ENCODE measurements around the gene MRPS33. TPM values are rescaled to one million over a fixed set of nuclear protein-coding genes. Genes with fewer than 3 reads are reported as not detected.

Gene MRPS33
- total and polyA plus RNA-seq, 10 of the 15 experiments (the other 5 are each of a cell fraction or from before 2014, with no cell fraction given): 48.4 to 372 (median 124) TPM

DNA sequence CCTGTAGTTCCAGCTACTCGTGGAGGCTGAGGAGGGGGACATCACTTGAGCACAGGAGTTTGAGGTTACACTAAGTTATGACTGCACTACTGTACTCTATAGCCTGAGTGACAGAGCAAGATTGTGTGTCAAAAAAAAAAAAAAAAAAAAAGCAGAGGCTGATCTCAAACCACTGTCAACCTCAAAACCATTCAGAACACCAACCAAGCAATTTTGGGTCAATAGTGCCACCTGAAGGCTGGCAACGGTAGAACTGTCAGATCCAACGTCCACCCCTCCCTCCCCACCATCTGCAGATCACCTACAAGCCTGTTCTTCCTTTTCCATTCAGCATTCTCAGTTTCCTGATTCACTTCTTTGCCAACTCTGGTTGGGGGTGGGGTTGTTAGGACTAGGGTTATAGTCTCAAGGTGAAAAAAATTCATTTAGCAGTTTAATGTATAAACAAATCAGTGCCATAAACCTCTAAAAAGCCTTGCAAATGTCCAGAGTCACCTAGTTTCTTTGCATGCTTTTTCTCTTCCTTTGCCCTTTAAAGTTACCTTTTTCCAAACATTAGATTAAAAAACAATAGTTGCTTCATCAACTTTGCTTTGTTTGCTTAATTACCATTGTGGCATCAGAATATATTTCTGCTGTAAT is 2.6 kb downstream of the MRPS33 start (continued):
- TF ChIP-seq, protein P1, sequence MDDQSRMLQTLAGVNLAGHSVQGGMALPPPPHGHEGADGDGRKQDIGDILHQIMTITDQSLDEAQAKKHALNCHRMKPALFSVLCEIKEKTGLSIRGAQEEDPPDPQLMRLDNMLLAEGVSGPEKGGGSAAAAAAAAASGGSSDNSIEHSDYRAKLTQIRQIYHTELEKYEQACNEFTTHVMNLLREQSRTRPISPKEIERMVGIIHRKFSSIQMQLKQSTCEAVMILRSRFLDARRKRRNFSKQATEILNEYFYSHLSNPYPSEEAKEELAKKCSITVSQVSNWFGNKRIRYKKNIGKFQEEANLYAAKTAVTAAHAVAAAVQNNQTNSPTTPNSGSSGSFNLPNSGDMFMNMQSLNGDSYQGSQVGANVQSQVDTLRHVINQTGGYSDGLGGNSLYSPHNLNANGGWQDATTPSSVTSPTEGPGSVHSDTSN (IDR thresholded peaks at IDR 0.05; ENCODE audit: insufficient replicate concordance, low read depth, low read length): peak; percentile 44
- TF ChIP-seq NBN (IDR thresholded peaks at IDR 0.05) (peak; percentile 48; the same call in 1 of the 2 replicates), RUNX3 (IDR thresholded peaks at IDR 0.05; ENCODE audit: low read length) (peak; percentile 76)

DNA sequence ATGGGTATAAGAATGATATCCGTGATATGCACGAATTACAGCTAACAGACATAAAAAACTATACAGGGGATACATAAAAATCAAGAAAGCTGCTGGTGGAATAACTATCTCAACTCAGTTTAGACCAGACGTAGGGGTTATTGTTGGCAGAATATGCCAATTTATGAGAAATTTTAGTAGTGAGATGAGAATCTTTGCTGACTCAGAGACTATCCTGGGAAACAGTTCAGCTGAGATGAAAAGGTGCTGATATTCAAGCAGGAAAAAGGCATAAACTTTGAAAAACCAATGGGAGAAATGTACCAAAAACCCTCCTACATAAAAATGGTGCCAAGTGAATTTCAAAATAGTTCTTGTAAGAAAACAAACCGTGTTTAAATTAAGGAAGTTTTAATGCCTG is 3.3 kb downstream of the MRPS33 start:
- H3K4me3 ChIP-seq: no peak overlapping the region
- CTCF ChIA-PET: interaction anchor here (0.5 to 7.5 kb wide), 21 partner anchors 13 to 608 kb away, joined by 3 to 166 read pairs (median 4); partner anchors contain the start of gene ADCK2
- peaks cover 21% of the 10 kb centered on the region for H3K79me2 ChIP-seq (ENCODE audit: control insufficient read depth, insufficient read depth, low read length)
- H2AFZ ChIP-seq (ENCODE audit: control insufficient read depth, low read depth, low read length): no peak overlapping the region
- no peak for ATAC-seq
- intact Hi-C loops (cut with micrococcal nuclease; ENCODE audit: unreplicated experiment): loop anchor here (5.0 kb wide), 4 partner anchors 211 to 534 kb away; partner anchors contain the start of gene MKRN1
- RAD21 ChIA-PET (ENCODE audit: unreplicated experiment): interaction anchor here (1.3 to 5.7 kb wide), 4 partner anchors 111 to 336 kb away, joined by 4 to 88 read pairs (median 15); no protein-coding TSS in a partner anchor
- no peaks in the 10 kb centered on the region for H3K27me3 ChIP-seq (replicated peaks in 1 of 2; ENCODE audit: control insufficient read depth in 2 of 2, insufficient read depth in 2 of 2, low read length in 1 of 2)
- 73% methylated on average over 4 of the region's 4 CpGs for WGBS (ENCODE audit: insufficient coverage, insufficient replicate concordance, low lambda C conversion rate, missing lambda C conversion rate)
- SMC1A ChIA-PET (ENCODE audit: uncharacterized antibody, unreplicated experiment): interaction anchor here (0.7 to 10.8 kb wide), 11 partner anchors 10 to 548 kb away, joined by 3 to 134 read pairs (median 3); no protein-coding TSS in a partner anchor
- H3K4me2 ChIP-seq (ENCODE audit: control insufficient read depth, insufficient read depth): no peak overlapping the region
- in situ Hi-C loops (cut with MboI): loop anchor here (5.0 to 10.0 kb wide), 4 partner anchors 199 to 723 kb away; partner anchors contain the start of genes ADCK2 and SSBP1
- peaks cover 0 to 4% of the 10 kb centered on the region in 2 experiments; a peak in 3 of 4 replicates for H3K36me3 ChIP-seq (ENCODE audit: control insufficient read depth in 2 of 2, insufficient read depth in 2 of 2, low read length in 1 of 2)
- no peak overlapping the region for H3K9ac ChIP-seq (ENCODE audit: control insufficient read depth, insufficient read depth, low read length)
- H3K9me3 ChIP-seq (replicated peaks; ENCODE audit: control insufficient read depth, insufficient read depth, low read length): peaks cover 2% of the 10 kb centered on the region; the same call in 1 of the 3 replicates
- POLR2A ChIA-PET: interaction anchor here (1.0 to 1.3 kb wide), 2 partner anchors 88 to 337 kb away, joined by 3 read pairs; no protein-coding TSS in a partner anchor
- FAIRE-seq: no peak
- H3K4me1 ChIP-seq (ENCODE audit: control insufficient read depth, insufficient read depth, low read length): peaks cover 10% of the 10 kb centered on the region
- H4K20me1 ChIP-seq (ENCODE audit: control insufficient read depth, insufficient read depth): no peaks in the 10 kb centered on the region
- no TSS peak for BruUV-seq (replicated peaks)
- no peak overlapping the region for H3K27ac ChIP-seq (ENCODE audit: control insufficient read depth, insufficient read depth)
- DNase-seq (ENCODE audit: low read depth, low spot score): no peak
- TF ChIP-seq, protein P2, sequence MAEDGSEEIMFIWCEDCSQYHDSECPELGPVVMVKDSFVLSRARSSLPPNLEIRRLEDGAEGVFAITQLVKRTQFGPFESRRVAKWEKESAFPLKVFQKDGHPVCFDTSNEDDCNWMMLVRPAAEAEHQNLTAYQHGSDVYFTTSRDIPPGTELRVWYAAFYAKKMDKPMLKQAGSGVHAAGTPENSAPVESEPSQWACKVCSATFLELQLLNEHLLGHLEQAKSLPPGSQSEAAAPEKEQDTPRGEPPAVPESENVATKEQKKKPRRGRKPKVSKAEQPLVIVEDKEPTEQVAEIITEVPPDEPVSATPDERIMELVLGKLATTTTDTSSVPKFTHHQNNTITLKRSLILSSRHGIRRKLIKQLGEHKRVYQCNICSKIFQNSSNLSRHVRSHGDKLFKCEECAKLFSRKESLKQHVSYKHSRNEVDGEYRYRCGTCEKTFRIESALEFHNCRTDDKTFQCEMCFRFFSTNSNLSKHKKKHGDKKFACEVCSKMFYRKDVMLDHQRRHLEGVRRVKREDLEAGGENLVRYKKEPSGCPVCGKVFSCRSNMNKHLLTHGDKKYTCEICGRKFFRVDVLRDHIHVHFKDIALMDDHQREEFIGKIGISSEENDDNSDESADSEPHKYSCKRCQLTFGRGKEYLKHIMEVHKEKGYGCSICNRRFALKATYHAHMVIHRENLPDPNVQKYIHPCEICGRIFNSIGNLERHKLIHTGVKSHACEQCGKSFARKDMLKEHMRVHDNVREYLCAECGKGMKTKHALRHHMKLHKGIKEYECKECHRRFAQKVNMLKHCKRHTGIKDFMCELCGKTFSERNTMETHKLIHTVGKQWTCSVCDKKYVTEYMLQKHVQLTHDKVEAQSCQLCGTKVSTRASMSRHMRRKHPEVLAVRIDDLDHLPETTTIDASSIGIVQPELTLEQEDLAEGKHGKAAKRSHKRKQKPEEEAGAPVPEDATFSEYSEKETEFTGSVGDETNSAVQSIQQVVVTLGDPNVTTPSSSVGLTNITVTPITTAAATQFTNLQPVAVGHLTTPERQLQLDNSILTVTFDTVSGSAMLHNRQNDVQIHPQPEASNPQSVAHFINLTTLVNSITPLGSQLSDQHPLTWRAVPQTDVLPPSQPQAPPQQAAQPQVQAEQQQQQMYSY (CRISPR knock-in tag; IDR thresholded peaks at IDR 0.05): no peak
- no peak for TF ChIP-seq RFX5 (IDR thresholded peaks at IDR 0.05; ENCODE audit: low read depth, low read length)
- no peak for TF ChIP-seq WRNIP1 (IDR thresholded peaks at IDR 0.05; ENCODE audit: borderline replicate concordance, low read depth, low read length)
- TF ChIP-seq, protein P3, sequence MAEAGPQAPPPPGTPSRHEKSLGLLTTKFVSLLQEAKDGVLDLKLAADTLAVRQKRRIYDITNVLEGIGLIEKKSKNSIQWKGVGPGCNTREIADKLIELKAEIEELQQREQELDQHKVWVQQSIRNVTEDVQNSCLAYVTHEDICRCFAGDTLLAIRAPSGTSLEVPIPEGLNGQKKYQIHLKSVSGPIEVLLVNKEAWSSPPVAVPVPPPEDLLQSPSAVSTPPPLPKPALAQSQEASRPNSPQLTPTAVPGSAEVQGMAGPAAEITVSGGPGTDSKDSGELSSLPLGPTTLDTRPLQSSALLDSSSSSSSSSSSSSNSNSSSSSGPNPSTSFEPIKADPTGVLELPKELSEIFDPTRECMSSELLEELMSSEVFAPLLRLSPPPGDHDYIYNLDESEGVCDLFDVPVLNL (IDR thresholded peaks at IDR 0.05; ENCODE audit: low read depth, low read length): no peak
- TF ChIP-seq, protein P4, sequence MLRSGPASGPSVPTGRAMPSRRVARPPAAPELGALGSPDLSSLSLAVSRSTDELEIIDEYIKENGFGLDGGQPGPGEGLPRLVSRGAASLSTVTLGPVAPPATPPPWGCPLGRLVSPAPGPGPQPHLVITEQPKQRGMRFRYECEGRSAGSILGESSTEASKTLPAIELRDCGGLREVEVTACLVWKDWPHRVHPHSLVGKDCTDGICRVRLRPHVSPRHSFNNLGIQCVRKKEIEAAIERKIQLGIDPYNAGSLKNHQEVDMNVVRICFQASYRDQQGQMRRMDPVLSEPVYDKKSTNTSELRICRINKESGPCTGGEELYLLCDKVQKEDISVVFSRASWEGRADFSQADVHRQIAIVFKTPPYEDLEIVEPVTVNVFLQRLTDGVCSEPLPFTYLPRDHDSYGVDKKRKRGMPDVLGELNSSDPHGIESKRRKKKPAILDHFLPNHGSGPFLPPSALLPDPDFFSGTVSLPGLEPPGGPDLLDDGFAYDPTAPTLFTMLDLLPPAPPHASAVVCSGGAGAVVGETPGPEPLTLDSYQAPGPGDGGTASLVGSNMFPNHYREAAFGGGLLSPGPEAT (IDR thresholded peaks at IDR 0.05; ENCODE audit: low read depth): no peak
- TF ChIP-seq HDAC6 (IDR thresholded peaks at IDR 0.05; ENCODE audit: unreplicated experiment): no peak
- TF ChIP-seq ETV6 (conservative IDR thresholded peaks at IDR 0.05 in 1 of 2, IDR thresholded peaks at IDR 0.05 in 1 of 2; ENCODE audit: borderline replicate concordance in 1 of 2, low read depth in 1 of 2): no peak

Data from GM12878 (cell line).